Large intestine (tissue), 3 donors: ENCODE results near the gene ARID5B. TPM values are rescaled to one million over a fixed set of nuclear protein-coding genes. Genes with fewer than 3 reads are reported as not detected.

Experiments
- DNase-seq, 2 donors: peaks; one replicate each; pipeline versions ENCODE4 v3.0.0 to v3.0.0-alpha.2; 2013
- H3K27ac ChIP-seq: one replicate; pipeline ENCODE4 v1.5.1; 2013; ENCODE audit warnings: low read length
- H3K27me3 ChIP-seq: 2 replicates; pipeline ENCODE4 v1.6.1; 2013; ENCODE audit warnings: low read length; ENCODE audit not compliant: control insufficient read depth, insufficient read depth
- H3K36me3 ChIP-seq: 2 replicates; pipeline ENCODE4 v1.6.1; 2013; ENCODE audit warnings: low read length; ENCODE audit not compliant: control insufficient read depth, insufficient read depth
- H3K4me1 ChIP-seq: one replicate; pipeline ENCODE4 v1.6.1; 2013; ENCODE audit warnings: low read length; ENCODE audit not compliant: control insufficient read depth, insufficient read depth
- H3K4me3 ChIP-seq: one replicate; pipeline ENCODE4 v1.5.1; 2013; ENCODE audit warnings: low read length
- H3K9me3 ChIP-seq: one replicate; pipeline ENCODE4 v1.6.1; 2013; ENCODE audit warnings: mild to moderate bottlenecking, low read depth, low read length, moderate library complexity; ENCODE audit not compliant: control insufficient read depth
- WGBS: methylation state at CpG from one replicate; pipeline ENCODE4 v1.1.5; 2013; ENCODE audit warnings: low lambda C conversion rate; ENCODE audit not compliant: insufficient coverage; 5-methylcytosine and 5-hydroxymethylcytosine counted together
- polyA plus RNA-seq: library from polyadenylated mRNA; unstranded; fragments of 120-200 nt; gene quantifications from one replicate; pipeline ENCODE4 v1.2.1, GENCODE V29; 2013

ARID5B gene
- polyA plus RNA-seq, 1 donor, result 19.9 TPM

DNA sequence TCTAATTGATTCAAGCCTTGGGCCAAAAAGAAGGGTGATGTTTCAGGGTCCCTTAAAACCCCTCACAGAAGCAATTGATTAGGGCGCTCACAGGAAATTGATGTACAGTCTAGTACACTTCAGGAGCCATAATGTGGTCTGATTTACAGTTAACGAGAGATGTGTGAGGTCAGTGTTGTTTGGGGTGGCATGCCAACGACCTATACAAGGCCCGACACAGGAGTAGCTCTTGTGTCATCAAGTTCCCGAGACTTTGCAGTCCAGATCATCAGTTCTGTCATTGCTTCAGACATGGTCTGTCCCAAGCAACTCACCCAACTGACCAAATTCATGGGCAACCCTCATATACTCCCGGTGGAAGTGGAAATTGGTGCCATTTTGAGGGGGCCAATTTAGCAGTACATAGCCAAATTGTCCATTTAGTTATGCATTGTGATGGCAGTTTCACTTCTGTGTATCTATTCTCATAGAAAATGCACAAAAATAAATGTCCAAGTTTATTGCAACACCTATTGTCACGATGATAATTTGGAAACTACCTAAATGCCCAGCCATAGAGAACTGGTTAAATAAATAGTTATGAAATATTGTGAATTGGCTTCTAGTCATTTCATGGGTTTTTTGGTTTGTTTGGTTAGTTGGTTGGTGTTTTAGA is 18.0 kb upstream of the ARID5B start:
- 100% methylated on average over 1 of the region's 7 CpGs for WGBS
- H3K27me3 ChIP-seq, result no peaks in the 10 kb centered on the region
- no peak overlapping the region for H3K4me3 ChIP-seq
- DNase-seq, result no peak
- no peaks in the 10 kb centered on the region for H3K36me3 ChIP-seq
- H3K4me1 ChIP-seq, result no peaks in the 10 kb centered on the region
- no peak overlapping the region for H3K27ac ChIP-seq
- H3K9me3 ChIP-seq, result no peaks in the 10 kb centered on the region

DNA sequence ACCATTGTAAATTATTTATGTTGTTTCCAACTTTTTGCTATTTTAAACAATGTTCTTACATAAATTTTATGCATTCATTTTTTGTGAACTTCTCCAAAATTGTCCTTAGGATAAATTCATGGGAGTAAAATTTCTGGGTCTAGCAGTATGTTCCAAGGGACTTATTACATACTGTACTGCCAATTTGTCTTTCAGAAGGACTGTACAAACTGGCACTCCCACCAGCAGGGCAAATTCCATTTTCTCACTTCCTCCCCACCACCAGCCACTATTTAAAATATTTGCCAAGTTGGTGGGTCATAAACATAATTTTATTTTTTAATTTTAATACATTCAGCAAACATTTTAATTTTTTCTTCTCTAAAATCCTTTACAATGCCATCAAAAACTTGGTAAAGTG is 13.7 kb upstream of the ARID5B start:
- no peak for DNase-seq
- Histone ChIP-seq H3K36me3 (no peaks in the 10 kb centered on the region), H3K27ac (no peak overlapping the region), H3K4me1 (no peaks in the 10 kb centered on the region), H3K27me3 (no peaks in the 10 kb centered on the region), H3K4me3 (no peak overlapping the region), H3K9me3 (no peaks in the 10 kb centered on the region)

DNA sequence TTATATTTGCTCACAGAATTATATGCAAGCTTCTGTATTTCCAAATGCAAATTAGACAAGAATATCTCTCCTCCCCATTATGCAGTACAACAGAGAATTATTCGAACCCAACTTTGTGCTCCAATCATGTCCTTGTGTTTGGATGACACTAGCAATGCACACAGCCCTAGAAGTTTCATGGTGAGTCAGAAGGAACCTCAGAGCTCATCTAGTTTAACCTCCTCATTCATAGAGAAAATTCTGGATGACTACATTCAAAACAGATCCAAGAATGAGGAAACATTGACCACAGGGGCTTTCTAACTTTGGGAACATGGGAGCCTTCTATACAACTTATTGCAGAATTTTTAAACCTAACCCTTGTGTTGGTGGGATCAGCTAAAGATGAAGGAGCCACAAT is 12.8 kb upstream of the ARID5B start:
- no peak for DNase-seq
- H3K4me3 ChIP-seq, result no peak overlapping the region
- no CpG with 5 or more reads among the region's 1 CpG for WGBS

DNA sequence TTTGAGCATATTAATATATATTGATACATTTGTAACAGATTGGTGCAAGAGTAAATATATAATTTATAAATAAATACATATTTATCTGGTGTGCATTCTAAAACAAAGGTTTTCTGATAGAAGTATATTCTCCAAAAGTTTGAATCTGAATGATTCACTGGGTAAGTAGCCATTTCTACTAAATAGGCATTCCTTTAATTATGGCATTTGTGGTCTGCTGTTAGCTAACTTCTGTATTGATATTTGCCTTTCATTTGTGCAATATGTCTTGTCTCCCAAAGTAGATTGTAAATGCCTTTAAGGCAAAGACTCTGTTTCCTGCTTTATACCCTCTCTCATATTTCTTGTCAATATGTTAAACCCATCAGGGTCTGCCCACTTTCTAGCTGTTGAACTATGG is 11.1 kb upstream of the ARID5B start:
- Histone ChIP-seq H3K36me3 (no peaks in the 10 kb centered on the region), H3K4me3 (no peak overlapping the region), H3K4me1 (peaks cover 5% of the 10 kb centered on the region), H3K9me3 (no peaks in the 10 kb centered on the region), H3K27ac (no peak overlapping the region), H3K27me3 (no peaks in the 10 kb centered on the region)
- DNase-seq, result no peak

More for the DNA sequence above, 12.8 kb upstream of the ARID5B start:
- H3K4me1 ChIP-seq, result no peaks in the 10 kb centered on the region
- H3K36me3 ChIP-seq, result no peaks in the 10 kb centered on the region
- no peaks in the 10 kb centered on the region for H3K9me3 ChIP-seq
- H3K27ac ChIP-seq, result no peak overlapping the region
- no peaks in the 10 kb centered on the region for H3K27me3 ChIP-seq

DNA sequence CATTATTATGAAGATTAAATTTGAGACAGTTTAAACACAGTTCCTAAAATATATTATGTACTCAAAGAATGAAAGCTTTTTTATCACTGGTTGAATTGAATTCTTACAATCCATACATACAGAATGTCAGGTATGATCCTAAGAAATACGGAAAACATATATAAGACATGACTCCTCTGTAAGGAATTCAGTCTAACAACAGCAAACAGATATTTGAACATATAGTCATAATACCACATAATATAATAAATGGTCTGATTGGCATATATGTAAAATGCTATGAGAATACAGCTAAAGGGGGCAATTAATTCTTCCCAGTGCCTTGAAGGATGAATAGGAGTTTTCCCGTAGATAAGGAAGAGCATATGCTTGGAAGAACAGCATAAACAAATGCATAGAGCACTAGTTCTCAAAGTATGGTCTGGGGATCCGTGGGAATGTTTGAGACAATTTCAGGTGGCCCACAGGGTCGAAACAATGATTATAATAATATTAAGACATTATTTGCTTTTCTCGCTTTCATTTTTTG is 10.6 kb upstream of the ARID5B start:
- peaks cover 5% of the 10 kb centered on the region for H3K4me1 ChIP-seq
- no peak overlapping the region for H3K4me3 ChIP-seq
- no peaks in the 10 kb centered on the region for H3K27me3 ChIP-seq
- H3K36me3 ChIP-seq, result no peaks in the 10 kb centered on the region
- DNase-seq, result no peak
- WGBS, result 80% methylated on average over 1 of the region's 5 CpGs
- no peak overlapping the region for H3K27ac ChIP-seq
- no peaks in the 10 kb centered on the region for H3K9me3 ChIP-seq

DNA sequence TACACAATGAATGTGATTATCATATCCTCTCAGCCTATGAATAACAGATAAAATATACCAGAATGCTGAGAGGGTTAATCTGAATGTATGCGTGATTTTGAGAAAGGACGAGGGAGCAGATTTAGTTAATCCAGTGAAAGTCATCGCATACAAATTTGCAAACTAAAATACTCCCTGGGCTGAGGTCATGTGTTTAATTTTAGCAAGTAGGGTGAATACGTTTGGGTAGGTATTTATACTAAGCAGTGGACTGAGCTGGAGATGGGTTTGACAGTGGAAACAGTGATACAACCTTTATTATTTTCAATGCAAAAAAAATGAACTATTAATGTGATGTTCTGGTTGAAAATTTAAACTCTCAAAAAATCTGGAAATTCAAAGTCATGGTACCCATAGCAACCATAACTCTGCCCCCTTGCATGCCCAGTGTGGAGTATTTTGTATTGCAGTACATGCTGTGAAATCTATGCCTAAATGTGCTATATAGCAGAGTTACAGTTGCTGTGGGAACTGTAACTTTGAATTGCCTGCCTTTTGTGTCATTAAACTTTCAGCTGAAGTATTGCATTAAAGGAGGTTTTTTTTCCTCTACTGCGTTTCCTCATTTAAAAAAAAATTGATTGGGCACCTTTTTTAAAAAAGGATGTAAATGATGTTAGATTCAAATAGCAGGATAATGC is 9.5 kb upstream of the ARID5B start:
- H3K4me1 ChIP-seq, result peaks cover 12% of the 10 kb centered on the region
- no peak overlapping the region for H3K27ac ChIP-seq
- H3K4me3 ChIP-seq, result no peak overlapping the region
- DNase-seq, result no peak
- no peaks in the 10 kb centered on the region for H3K9me3 ChIP-seq
- no peaks in the 10 kb centered on the region for H3K36me3 ChIP-seq
- no peaks in the 10 kb centered on the region for H3K27me3 ChIP-seq
- 91% methylated on average over 4 of the region's 5 CpGs for WGBS

DNA sequence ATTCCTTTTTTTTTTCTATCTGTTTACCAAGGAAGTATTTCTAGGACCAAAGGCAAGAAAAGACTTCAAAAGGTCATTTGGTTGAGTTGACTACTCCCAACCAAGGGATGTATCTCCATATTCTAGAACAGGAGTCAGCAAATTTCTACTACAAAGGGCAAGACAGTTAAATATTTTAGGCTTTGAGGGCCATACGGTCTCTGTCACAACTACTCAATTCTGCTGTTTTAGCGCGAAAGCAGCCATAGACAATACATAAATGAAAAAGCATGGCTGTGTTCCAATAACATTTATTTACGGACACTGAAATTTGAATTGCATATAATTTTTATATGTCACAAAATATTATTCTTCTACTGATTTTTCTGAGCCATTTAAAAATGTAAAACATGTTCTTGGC is 8.5 kb upstream of the ARID5B start:
- no peaks in the 10 kb centered on the region for H3K36me3 ChIP-seq
- H3K4me1 ChIP-seq, result peaks cover 19% of the 10 kb centered on the region
- WGBS, result 95% methylated on average over 3 of the region's 4 CpGs
- DNase-seq, result no peak
- no peaks in the 10 kb centered on the region for H3K9me3 ChIP-seq
- no peaks in the 10 kb centered on the region for H3K27me3 ChIP-seq
- no peak overlapping the region for H3K27ac ChIP-seq
- H3K4me3 ChIP-seq, result no peak overlapping the region

DNA sequence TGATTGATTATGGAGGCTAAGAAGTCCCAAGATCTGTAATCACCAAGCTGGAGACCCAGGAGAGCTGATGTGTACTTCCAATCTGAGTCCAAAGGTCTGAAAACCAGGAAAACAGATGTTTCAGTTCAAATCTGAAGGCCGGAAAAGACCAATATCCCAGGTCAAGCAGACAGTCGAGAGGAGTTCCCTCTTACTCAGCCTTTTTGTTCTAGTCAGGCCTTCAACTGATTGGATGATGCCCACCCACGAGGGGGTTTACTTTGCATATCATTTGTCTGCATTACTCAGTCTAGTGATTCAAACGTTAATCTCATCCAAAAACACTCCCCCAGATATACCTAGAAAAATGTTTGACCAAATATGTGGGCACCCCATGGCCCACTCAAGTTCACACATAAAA is 7.4 kb upstream of the ARID5B start:
- H3K4me1 ChIP-seq, result peaks cover 28% of the 10 kb centered on the region
- no peaks in the 10 kb centered on the region for H3K36me3 ChIP-seq
- H3K27ac ChIP-seq, result peak overlapping the region; percentile 32
- peak in 1 of 2 donors; percentile 58 for DNase-seq
- H3K4me3 ChIP-seq, result no peak overlapping the region
- no peaks in the 10 kb centered on the region for H3K9me3 ChIP-seq
- WGBS, result no CpG with 5 or more reads among the region's 4 CpGs
- H3K27me3 ChIP-seq, result no peaks in the 10 kb centered on the region

DNA sequence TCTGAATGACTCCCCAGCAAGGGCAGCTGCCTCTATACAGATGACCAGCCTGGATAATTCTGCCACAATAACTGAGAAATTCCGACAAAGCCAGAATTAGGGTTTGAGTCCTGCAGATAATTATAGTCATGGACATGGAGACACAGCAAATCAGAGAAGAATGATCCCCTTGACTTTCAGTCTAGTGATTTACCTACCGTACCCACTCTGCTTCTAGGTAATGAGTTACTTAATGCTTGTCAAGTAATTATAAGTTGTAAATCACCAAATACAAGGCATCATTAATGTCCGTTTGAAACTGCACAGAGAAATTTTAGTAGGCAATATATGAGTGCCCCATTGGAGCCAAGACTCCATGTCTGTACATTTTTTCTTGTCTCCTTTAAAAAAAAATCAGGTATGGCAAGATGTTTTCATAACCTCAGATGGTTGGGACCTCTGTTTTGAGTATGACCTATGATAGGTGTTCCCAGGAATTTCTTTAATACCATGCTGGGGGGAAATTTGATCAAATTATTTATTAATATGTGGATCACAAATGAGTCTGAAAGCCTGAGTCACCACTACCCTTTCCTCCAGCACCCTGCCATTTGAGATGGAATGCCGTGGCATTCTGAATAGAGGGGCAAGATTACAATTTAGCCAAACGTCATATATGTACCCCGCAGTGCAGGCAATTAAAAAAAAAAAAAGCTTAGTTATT is 5.5 kb upstream of the ARID5B start:
- 100% methylated on average over 1 of the region's 6 CpGs for WGBS
- Histone ChIP-seq H3K27ac (peak overlapping the region; percentile 30), H3K9me3 (no peaks in the 10 kb centered on the region), H3K4me3 (no peak overlapping the region), H3K36me3 (no peaks in the 10 kb centered on the region), H3K4me1 (peaks cover 35% of the 10 kb centered on the region), H3K27me3 (no peaks in the 10 kb centered on the region)
- DNase-seq, result no peak

DNA sequence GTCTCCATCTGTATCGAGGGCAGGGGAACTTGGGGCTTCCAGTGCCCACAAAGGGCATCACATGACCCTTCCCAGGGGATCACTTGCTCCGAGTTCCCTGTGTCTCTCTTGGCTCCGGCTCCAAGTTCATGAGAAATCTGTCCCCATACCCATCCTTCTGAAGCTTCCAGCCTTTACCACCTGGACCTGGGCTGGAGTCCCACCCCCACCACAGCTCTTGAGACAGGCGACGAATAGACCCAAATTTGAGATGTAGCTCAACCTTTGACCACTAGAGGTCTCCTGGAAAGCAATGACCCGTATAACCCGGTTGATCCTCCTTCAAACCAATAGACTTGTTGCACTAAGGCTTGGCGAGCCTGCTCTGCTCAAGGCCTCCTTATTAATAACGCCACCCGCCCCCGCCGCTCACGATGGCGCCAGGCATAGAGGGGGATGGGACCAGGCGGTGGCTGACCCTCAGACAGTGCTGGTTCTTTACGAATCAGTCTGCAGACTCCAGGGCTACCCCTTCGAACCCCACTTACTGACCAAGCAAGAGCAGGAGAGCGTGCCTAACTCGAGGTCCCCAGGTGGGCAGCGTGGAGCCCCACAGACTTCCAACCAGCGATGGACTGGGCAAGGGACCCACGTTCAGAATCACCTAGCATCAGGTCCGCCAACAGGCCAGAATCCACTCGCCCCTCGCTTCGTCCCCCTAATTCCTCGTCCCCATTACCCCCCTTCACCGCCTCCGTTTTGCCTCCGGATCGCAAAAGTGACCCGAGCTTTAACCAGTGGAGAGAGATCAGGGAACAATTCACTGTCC is 4.4 kb upstream of the ARID5B start:
- DNase-seq, result peak; percentile 73 to 83
- WGBS, result no CpG with 5 or more reads among the region's 32 CpGs
- peak overlapping the region; percentile 81 for H3K27ac ChIP-seq

More for the DNA sequence above, 4.4 kb upstream of the ARID5B start:
- H3K4me3 ChIP-seq, result peak overlapping the region; percentile 47
- H3K36me3 ChIP-seq, result no peaks in the 10 kb centered on the region
- H3K4me1 ChIP-seq, result peaks cover 35% of the 10 kb centered on the region
- H3K9me3 ChIP-seq, result no peaks in the 10 kb centered on the region
- H3K27me3 ChIP-seq, result no peaks in the 10 kb centered on the region
